ENCODE measurements around the gene BCKDHA. TPM values are rescaled to one million over a fixed set of nuclear protein-coding genes. Genes with fewer than 3 reads are reported as not detected.

The BCKDHA gene
- total RNA-seq, 2 donors from 2014 or later = 10.9 to 13.7 TPM

DNA sequence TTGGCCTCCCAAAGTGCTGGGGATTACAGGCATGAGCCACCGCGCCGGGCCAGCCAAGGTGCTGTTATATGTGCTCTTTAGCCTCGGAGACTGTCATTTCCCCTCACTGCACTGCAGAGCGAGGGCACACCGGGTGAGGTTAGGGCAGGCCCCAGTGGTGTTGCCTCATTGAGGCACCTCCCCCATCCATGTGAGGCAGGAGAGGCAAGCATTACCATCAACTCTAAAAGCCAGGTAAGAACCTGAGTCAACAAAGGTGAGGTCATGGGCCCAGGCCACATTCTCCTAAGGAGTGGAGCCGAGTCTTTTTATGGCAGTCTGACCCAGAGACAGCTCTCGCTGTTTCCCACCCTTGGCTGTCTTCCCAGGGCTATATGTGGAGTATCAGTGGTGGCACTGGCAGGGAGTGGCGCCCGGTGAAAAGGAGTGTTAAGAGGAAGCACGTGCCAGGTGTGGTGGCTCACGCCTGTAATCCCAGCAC lies 18.6 kb downstream of the BCKDHA start:
- Mint-ChIP-seq H3K4me3 (no peak overlapping the region), H3K27ac (no peak overlapping the region), H3K9me3 (no peaks in the 10 kb centered on the region), H3K4me1 (ENCODE audit: low read depth in 2 of 2) (peaks cover 0 to 6% of the 10 kb centered on the region in 2 donors), H3K36me3 (peaks cover 5% of the 10 kb centered on the region), H3K27me3 (no peaks in the 10 kb centered on the region)
- DNase-seq (ENCODE audit: low spot score) (no peak), ATAC-seq (no peak)

GRCh38 chr19:41420101-41420880 lies 22.7 kb downstream of the BCKDHA start:
- Mint-ChIP-seq H3K4me1 (ENCODE audit: low read depth in 2 of 2) (peaks cover 0 to 8% of the 10 kb centered on the region in 2 donors), H3K27ac (no peak overlapping the region), H3K27me3 (no peaks in the 10 kb centered on the region), H3K36me3 (no peaks in the 10 kb centered on the region), H3K9me3 (no peaks in the 10 kb centered on the region), H3K4me3 (no peak overlapping the region)
- ATAC-seq = no peak
- no peak for DNase-seq (ENCODE audit: low spot score)

- Mint-ChIP-seq H3K4me1 (ENCODE audit: low read depth in 2 of 2) (peaks cover 0 to 10% of the 10 kb centered on the region in 2 donors), H3K27ac (no peak overlapping the region), H3K27me3 (no peaks in the 10 kb centered on the region), H3K36me3 (no peaks in the 10 kb centered on the region), H3K4me3 (no peak overlapping the region), H3K9me3 (no peaks in the 10 kb centered on the region)
- ATAC-seq (no peak), DNase-seq (ENCODE audit: low spot score) (no peak)
Observed at GRCh38 chr19:41421314-41421713, 23.7 kb downstream of the BCKDHA start.

GRCh38 chr19:41421973-41422372 lies 24.4 kb downstream of the BCKDHA start:
- Mint-ChIP-seq H3K27me3 (no peaks in the 10 kb centered on the region), H3K27ac (peak overlapping the region in 1 of 2 donors; percentile 52), H3K36me3 (no peaks in the 10 kb centered on the region), H3K9me3 (no peaks in the 10 kb centered on the region), H3K4me3 (no peak overlapping the region), H3K4me1 (ENCODE audit: low read depth in 2 of 2) (peaks cover 3 to 15% of the 10 kb centered on the region in 2 donors)
- no peak for DNase-seq (ENCODE audit: low spot score)
- ATAC-seq = no peak

GRCh38 chr19:41422456-41422855 lies 24.8 kb downstream of the BCKDHA start:
- DNase-seq (ENCODE audit: low spot score) (no peak), ATAC-seq (no peak)
- Mint-ChIP-seq H3K4me1 (ENCODE audit: low read depth in 2 of 2) (peaks cover 7 to 18% of the 10 kb centered on the region in 2 donors), H3K9me3 (no peaks in the 10 kb centered on the region), H3K27me3 (no peaks in the 10 kb centered on the region), H3K27ac (peak overlapping the region in 1 of 2 donors; percentile 52), H3K4me3 (no peak overlapping the region), H3K36me3 (no peaks in the 10 kb centered on the region)

DNA sequence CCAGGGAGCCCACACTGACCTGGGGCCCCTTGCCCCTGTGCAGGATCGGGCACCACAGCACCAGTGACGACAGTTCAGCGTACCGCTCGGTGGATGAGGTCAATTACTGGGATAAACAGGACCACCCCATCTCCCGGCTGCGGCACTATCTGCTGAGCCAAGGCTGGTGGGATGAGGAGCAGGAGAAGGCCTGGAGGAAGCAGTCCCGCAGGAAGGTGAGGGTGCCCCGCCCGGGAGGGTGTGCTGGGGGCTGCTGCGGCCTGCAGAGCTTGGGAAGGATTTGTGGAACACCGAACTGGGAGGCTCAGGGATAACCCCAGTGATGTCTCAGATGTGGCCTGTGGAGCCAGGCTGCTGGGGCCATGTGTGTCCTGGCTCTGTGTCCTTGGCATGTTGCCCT lies 25.3 kb downstream of the BCKDHA start:
- Mint-ChIP-seq H3K27ac (no peak overlapping the region), H3K36me3 (no peaks in the 10 kb centered on the region), H3K27me3 (no peaks in the 10 kb centered on the region), H3K4me3 (no peak overlapping the region), H3K4me1 (ENCODE audit: low read depth in 2 of 2) (peaks cover 12 to 23% of the 10 kb centered on the region in 2 donors), H3K9me3 (no peaks in the 10 kb centered on the region)
- DNase-seq (ENCODE audit: low spot score) (no peak), ATAC-seq (no peak)

DNA sequence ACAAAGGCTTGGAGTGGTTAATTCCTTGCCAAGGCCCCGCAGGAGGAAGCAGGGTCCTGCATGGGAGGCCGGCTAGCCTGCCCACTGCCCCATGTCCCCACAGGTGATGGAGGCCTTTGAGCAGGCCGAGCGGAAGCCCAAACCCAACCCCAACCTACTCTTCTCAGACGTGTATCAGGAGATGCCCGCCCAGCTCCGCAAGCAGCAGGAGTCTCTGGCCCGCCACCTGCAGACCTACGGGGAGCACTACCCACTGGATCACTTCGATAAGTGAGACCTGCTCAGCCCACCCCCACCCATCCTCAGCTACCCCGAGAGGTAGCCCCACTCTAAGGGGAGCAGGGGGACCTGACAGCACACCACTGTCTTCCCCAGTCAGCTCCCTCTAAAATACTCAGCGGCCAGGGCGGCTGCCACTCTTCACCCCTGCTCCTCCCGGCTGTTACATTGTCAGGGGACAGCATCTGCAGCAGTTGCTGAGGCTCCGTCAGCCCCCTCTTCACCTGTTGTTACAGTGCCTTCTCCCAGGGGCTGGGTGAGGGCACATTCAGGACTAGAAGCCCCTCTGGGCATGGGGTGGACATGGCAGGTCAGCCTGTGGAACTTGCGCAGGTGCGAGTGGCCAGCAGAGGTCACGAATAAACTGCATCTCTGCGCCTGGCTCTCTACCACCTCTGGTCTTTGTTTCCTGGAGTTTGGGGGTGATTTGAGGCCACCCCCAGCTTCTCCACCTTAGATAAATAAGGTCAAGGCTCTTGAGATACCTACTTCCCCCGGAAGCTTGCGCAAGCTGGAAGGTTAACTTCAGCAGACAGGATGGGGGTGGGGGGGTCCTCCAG lies 26.9 kb downstream of the BCKDHA start:
- Mint-ChIP-seq H3K4me3 (peak overlapping the region; percentile 34), H3K36me3 (no peaks in the 10 kb centered on the region), H3K4me1 (ENCODE audit: low read depth in 2 of 2) (peaks cover 19 to 28% of the 10 kb centered on the region in 2 donors), H3K27me3 (no peaks in the 10 kb centered on the region), H3K27ac (peak overlapping the region in 1 of 2 donors; percentile 61), H3K9me3 (no peaks in the 10 kb centered on the region)
- no peak for DNase-seq (ENCODE audit: low spot score)
- no peak for ATAC-seq

DNA sequence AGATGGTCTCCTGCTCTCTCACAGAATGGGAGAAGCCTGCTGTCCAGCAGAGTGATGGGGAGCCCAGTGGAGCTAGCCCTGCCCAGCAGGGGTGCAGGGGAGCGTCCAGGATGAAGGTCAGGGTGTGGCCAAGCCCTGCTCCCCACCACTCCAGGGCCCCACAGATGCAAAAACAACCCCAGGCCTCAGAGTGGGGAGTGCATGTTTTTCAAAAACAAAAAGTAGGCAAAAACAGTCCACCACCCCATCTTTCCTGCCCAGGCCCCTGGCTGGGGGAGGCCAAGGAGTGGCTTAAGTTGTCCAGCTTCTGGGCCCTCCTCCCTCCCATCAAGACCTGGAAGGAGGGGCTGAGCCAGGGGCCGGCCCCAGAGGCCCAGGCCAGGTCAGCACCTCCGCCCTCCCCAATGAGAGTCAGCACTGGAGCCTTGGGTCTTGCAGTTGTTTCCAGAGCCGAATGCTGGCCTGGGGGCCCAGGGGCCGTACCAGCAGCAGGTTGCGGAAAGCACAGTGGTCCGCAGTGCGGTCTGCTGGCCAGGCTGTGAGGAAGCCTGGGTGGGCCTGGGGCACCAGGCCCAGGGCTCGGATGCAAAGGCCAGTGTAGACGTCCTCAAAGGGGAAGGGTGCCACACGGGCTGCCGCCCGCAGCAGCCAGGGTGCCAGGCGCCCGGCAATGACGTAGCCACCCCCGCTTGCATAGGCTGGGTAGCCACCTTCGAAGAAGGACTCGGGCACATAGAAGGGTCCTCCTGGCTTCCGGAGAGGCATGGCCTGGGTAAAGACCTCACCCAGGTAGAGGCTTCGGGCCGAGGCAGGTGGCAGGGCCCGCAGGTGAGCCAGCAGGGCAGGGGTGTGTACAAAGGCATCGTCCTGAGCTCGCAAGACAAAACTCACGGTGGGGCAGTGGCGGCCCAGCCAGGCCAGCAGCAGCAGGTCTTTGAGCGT lies 27.8 kb downstream of the BCKDHA start:
- no peak for DNase-seq (ENCODE audit: low spot score)
- Mint-ChIP-seq H3K9me3 (no peaks in the 10 kb centered on the region), H3K27ac (peak overlapping the region in 1 of 2 donors; percentile 61), H3K36me3 (no peaks in the 10 kb centered on the region), H3K27me3 (no peaks in the 10 kb centered on the region), H3K4me3 (no peak overlapping the region), H3K4me1 (ENCODE audit: low read depth in 2 of 2) (peaks cover 19 to 28% of the 10 kb centered on the region in 2 donors)
- ATAC-seq = no peak

GRCh38 chr19:41426116-41426841 lies 28.7 kb downstream of the BCKDHA start:
- Mint-ChIP-seq H3K9me3 (no peaks in the 10 kb centered on the region), H3K4me1 (ENCODE audit: low read depth in 2 of 2) (peaks cover 19 to 28% of the 10 kb centered on the region in 2 donors), H3K27me3 (no peaks in the 10 kb centered on the region), H3K27ac (peak overlapping the region; percentile 89 to 96), H3K4me3 (peak overlapping the region; percentile 90), H3K36me3 (no peaks in the 10 kb centered on the region)
- ATAC-seq (no peak), DNase-seq (ENCODE audit: low spot score) (no peak)

DNA sequence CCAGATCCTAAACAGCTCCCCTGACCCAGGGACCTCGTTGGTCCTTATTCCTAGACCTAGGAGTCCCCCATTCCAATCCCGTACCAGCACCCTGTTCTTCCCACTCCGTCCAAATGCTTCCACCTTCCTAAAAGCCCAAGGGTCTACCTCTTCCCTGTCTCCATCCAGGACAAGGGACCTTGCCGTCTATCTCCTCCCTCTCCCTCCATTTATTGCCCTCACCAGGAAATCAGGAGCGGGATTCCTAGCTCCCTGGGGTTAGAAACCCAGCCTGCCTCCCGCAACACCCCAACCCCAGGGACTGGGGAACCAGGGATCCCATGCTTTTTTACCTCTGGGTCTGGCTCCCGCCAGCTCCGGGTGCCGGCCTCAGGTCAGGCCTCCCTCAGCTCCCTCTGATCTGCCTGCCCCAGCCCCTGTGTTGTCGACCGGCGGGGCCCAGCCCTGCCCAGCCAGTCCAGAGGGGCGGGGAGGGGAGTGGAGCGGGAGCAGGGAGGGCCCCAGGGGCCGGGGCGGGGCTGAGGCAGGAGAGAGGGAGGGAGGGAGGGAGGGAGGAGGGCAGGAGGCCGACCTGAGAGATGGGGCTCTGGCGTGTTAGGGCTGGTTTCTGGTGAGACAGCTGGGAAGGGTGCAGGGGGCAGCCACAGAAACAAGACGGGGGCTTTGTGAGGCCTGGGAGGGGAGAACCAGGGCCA lies 29.5 kb downstream of the BCKDHA start, which contains the start of gene B3GNT8:
TSS of gene B3GNT8 (minus strand) at position 423 of the 695 bp plus-strand sequence. CDS start 596 bp downstream, outside the sequence.
- Mint-ChIP-seq H3K27me3 (no peaks in the 10 kb centered on the region), H3K9me3 (no peaks in the 10 kb centered on the region), H3K4me1 (ENCODE audit: low read depth in 2 of 2) (peaks cover 19 to 25% of the 10 kb centered on the region in 2 donors), H3K27ac (peak within 1 kb of the TSS; percentile 89 to 96), H3K36me3 (peaks cover under 1% of the 10 kb centered on the region), H3K4me3 (peak within 1 kb of the TSS; percentile 90)
- ATAC-seq = peak; percentile 78 to 79
- no peak for DNase-seq (ENCODE audit: low spot score)

- peak; percentile 45 to 62 for ATAC-seq
- Mint-ChIP-seq H3K27me3 (no peaks in the 10 kb centered on the region), H3K4me1 (ENCODE audit: low read depth in 2 of 2) (peaks cover 19 to 25% of the 10 kb centered on the region in 2 donors), H3K36me3 (peaks cover 6% of the 10 kb centered on the region), H3K27ac (peak overlapping the region; percentile 89 to 96), H3K9me3 (no peaks in the 10 kb centered on the region), H3K4me3 (peak overlapping the region; percentile 90)
- no peak for DNase-seq (ENCODE audit: low spot score)
Observed at GRCh38 chr19:41427647-41428480, 30.2 kb downstream of the BCKDHA start.
